Measurements from ENCODE around the gene GTF2A1.
"Not testable (repeated sequence)": the region's sequence is repeated elsewhere in the genome, so short reads cannot be mapped to it uniquely, and the experiment has no call there.

The GTF2A1 gene

DNA sequence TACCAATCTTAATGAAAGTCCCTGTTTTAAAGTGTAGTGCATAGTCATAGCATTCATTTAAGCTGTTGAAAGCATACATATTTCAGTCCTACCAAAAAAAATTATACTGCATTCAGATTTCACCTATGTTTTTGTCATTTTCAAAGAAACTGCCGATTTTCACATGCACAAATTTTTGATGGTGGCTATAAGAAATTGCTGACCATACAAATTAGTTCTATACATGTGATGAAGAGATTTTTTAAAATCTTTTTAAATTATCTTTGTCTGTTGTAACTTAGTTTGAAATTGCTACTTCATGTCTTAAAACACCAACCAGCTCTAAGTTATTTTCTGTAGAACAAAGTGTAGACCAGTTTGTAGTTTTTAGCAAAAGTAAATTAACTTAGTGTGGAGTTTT lies 3.5 kb upstream of the GTF2A1 start:
- DNase-seq = no peak

DNA sequence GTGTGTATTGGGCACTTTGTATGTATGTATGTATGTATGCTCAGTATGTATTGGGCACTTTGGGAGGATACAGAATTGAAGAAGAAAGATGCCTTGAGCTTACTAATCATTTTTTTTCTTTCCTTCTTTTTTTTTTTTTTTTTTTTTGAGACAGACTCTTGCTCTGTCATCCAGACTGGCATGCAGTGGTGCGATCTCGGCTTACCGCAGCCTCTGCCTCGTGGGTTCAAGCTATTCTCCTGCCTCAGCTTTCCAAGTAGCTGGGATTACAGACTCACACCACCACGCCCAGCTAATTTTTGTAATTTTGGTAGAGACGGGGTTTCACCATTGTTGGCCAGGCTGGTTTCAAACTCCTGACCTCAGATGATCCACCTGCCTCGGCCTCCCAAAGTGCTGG lies 3.0 kb upstream of the GTF2A1 start:
- DNase-seq = not testable (repeated sequence)

DNA sequence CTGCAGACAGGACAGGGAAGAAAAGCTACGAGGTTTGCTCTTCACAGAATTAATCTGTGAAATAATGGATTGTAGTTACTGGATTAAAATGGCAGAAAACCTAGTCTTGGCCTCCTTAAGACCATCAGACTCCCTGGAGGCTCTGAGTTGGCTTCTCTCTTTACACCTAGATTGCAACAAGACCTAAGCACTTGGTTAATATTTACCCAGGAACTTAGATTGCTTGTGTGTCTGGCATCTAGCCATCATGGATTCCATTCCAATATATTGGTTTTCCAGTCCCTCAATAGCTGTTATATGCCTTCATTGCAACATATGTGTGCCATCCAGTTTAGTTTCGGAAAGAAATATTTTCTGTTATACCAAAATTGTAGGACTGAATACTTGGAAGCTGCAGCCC lies 1.9 kb upstream of the GTF2A1 start:
- no peak for DNase-seq

DNA sequence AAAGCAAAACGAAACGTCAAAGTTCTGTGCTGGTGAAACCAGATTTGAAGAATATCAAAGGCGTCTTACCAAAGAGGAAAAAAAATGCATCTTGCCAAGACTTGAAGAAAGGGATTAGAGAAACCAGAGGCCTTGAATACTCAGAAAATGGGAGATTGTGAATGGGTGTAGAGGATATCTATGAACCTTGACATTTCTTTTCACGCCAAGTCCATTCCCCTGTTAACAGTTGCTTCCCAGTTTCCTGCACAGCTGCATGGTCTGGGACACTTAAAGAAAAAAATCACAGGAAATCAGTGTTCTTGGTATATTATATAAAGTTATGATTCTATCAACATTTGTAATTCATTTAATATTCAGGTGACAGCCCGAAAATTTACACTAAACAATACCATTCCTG lies 1.4 kb upstream of the GTF2A1 start:
- DNase-seq = no peak

DNA sequence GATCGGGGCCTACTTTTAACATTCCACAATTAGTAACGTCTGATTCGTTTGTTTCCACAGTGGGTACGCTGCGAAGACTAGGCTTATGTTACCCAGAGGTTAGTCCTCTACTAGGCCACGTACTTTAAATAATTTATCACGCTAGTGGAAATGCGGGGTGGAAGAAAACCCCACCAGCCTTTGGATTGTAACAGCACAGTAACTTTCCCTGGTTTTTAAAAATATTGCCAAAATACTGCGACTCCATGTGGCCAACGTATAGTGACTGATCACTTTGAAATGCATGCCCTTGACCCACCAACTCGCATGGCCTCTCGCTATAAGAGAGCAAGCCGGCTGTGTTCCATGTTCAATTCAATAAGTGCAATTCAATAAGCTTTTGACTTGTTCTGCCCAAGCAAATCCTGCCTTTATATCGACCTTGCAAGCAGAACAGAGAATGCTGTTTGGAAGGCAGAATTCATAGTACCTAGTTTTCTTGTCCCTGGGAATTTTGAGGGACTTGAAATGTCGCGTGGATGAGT lies 882 bp upstream of the GTF2A1 start:
- DNase-seq = no peak

DNA sequence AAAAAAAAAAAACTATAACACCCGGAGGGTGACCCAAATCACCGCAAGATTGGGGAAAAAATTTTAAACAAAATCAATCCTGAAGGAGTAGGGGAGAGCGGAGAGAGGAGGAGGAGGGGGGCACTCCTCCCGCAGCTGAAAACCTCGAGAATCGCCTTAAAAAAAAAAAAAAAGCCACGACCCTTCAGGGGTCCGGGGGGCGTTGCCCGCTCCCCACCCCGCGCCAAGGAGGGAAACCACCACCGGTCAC lies 254 bp downstream of the GTF2A1 start:
- no peak for DNase-seq

DNA sequence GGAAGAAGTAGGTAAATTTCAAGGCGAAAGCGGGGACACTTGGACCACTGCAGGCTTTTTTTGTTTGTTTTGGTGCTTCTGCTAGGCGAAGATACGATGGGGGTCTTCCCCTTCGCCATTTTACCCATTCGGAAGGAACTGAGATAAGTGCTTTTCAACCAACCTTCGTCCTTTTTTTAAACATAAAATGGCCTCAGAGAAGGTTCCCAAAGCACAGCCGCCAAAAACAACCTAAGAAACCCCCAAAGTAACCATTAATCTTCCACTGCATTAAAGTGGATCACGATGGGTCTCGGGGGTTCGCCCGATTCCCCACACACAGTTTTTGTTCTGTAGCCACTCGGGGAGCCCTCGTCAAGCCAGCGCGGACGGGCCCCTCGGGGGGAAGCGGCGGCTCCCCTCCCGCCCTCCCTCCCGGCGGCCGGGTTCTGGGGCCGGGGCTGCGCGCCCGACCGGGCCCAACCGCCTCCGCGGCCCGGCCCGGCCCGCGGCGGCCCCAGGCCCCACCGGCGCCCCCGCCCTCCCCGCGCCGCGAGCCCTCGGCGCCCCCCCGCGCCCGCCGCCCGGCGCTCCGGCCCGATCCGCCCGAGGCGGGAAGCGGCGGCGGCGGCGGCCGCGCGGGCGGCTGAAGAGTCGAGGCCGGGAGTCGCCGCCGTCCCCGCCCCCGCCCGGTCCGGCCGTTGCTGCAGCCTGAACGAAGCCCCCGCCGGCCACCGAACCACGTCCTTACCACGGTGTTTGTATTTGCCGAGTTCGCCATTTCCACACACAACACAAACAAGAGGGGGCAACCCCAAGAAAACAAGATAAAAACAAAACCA lies 790 bp downstream of the GTF2A1 start:
- DNase-seq = peak in 3 of 4 experiments; percentile 9 to 53 (median 31)

DNA sequence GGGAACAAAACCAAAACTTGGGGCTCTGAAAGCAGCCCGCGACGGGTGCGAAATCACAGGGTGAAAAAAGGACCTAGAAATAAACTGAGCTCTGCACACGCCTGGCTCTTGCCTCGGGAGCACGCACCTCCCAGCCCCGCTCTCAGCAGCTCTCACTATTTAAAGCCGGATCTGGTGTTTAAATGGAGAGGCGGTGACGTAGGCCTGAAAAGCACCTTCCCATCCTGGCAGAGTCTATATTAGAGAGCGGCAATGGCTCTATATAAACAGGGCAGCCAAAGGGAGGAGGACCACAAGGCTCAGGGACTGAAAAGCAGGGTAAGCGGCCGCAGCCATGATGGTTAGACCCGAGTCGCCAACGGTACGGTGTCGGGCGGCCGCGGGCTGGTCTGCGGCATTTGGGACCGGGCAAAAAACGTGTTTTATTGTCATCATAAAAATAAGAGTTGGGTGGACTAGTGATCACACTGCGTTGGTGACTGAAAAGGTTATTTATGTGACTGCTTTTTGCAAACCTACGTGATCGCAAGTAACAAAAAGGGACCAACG lies 1.5 kb downstream of the GTF2A1 start:
- DNase-seq = peak; percentile 50 to 75 (median 70)

DNA sequence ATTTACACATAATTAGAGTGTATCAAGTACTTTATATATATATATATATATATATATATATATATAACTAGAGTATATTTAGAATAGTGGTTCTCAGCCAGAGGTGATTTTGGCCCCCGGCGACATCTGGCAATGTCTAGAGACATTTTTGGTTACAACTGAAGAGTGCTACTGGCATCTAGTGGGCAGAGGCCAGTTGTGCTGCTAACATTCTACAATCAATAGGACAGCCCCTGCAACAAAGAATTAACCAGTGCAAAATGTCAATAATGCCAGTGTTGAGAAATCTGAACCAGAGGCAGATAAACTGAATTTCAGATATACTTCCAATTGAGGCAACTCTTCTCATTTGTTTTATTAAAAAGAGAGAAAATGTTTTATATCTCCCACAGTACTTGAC lies 8.9 kb downstream of the GTF2A1 start:
- peak in 1 of 4 experiments; percentile 5 for DNase-seq

DNA sequence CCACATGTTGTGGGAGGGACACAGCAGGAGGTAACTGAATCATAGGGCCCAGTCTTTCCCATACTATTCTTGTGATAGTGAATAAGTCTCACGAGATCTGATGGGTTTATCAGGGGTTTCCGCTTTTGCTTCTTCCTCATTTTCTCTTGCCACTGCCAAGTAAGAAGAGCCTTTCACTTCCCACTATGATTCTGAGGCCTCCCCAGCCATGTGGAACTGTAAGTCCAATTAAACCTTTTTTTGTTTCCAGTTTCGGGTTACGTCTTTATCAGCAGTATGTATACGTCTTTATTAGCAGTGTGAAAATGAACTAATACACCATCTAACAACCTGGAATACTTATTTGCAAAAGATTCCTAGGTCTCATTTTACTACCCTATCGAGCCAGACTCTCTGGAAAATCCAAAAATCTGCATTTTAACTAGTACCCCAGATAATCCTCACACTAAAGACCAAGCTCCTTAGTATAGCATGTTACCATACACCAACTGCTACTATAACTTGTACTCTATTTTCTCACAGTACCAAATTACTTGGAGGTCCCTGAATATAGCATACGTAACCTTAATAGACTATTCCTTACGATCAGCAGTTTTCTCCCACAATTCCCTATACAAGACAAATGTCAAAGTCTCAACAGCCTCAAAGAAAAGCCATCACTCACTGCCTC lies 11.5 kb downstream of the GTF2A1 start:
- no peak for DNase-seq

DNA sequence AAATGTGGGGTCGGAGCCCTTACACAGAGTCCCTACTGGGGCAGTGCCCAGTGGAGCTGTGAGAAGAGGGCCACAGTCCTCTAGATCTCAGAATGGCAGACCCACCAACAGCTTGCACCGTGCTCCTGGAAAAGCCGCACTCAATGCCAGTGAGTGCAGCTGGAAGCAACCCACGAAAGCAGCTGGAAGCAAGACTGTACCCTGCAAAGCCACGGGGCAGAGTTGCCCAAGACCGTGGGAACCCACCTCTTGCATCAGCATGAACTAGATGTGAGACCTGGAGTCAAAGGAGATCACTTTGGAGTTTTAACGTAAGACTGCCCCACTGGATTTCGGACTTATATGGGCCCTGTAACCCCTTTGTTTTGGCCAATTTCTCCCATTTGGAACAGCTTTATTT lies 12.3 kb downstream of the GTF2A1 start:
- no peak for DNase-seq

DNA sequence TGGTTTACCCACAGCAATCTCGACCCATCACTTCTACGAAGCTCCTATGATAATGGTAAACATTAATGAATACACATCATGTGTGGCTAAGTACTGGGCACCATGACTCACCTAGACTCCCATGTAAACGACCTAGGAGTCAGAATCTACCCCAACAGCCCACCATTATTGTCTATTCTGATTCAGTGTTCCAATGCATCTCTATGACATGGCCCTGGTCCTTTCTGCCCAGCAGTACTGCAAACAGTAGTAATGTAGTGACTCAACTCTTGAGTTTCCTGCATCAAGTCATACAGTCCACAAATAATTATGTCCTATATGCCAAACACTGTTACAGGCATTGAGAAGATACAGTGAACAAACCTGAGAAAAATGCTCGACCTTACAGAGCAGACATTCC lies 14.6 kb downstream of the GTF2A1 start:
- no peak for DNase-seq

DNA sequence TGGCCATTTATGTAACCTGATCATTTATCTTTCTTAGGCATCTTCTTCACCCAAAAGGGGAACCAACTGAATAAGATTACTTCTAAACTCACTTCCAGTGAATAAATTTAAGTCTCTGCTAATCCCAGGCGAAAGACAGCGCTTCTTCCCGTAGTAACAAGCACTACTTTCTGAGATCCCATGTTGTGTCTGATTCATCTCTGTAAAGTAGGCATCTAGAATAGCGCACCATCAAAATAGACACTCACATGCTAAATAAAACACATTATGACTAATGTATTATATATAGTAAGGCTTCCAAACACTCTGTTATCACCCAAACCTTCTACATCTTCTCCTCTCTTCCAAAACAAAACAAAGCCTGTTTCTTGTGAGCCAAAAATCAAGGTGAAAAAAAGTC lies 15.1 kb downstream of the GTF2A1 start:
- DNase-seq = no peak

DNA sequence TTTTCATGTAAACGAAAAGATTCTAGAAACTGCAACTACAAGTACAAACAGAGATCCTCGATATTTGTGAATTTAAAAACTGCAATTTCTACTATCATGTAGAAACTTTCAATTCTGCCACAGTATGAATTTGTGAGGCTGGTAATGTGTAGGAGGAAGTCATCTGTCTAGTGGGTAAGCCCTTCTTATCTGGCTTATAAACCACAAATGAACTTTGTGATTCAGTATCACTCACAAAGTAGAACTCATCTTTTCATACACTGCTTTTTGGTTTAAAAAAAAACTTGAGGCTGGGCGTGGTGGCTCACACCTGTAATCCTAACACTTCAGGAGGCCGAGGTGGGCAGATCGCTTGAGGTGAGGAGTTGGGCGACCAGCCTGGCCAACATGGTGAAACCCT lies 20.7 kb downstream of the GTF2A1 start:
- no peak for DNase-seq

DNA sequence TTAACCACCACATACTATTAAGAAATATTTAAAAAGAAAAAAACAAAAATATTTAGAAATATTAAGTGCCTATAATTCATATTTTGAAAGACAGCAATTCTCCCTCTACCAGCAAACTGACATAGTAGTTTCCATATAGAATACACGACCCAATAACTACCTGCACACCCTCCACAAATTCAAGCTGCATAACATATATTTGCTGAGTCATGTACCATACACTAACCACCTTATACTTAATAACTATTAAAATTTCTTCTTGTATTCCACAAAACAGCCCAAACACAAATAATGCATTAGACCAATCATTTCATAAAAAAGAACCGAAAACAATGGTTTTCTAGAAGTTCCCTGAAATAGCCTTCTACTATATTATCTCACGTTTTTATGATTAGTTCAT lies 21.7 kb downstream of the GTF2A1 start:
- DNase-seq = no peak

DNA sequence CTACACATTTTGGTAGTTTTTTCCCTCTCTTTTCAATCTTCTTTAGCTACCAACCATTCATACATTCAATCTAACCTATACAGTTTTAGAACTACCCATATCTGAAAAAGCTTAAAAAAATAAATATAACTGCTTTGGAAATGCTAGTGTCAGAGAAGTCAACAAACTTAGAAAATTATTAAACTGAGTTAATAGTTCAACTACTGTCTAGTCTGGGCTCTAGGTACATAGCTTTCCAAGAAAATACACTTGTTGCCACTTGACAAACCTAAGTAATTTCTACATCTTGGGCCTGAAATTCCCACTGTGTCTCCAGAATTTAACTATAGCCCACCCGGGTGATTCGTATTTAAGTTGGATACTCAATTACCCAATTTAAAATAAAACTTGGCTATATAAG lies 22.1 kb downstream of the GTF2A1 start:
- DNase-seq = no peak

DNA sequence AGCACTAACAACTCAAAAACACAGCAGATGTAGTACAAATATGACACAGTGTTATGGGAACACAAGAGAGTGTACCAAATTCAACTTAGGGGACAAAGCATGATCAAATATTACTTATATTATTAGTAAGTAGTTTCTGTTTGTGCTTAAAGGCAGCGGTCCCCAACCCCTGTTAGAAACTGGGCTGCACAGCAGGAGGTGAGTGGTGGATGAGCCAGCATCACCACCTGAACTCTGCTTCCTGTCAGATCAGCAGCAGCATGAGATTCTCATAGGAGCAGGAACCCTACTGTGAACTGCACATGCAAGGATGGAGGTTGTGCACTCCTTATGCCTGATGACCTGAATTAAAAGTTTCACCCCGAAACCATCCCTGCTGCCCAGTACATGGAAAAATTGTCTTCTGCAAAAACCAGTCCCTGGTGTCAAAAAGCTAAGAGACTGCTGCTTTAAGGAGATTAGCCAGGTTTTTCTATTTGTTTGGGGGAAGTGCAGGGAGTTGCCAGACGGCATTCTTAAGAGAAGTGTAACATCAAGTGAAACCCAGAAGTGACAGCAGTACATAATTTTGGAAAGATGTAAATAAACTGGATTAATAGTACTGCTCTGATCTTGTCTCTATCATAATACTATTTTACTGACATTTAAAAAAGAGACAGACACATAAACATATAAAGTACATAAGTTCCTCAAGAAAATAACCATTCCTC lies 26.7 kb downstream of the GTF2A1 start:
- DNase-seq = no peak

DNA sequence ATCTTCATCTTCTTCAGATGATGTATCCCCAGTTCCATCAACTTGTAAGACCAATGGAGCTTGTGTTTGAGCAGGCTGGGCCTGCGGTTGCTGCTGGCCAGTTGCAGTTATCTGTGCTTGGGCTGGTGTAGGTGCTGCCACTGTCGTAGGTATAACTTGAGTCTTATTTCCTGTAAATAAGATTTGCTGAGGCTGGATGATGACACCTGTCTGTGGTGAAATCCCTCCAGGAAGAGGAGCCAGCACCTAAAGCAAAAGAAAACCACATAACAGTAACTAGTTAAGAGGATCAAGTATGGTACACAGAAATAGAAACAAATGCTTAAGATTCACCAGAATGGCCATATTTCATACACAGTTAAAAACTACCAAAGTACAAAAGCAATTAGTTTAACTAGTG lies 28.2 kb downstream of the GTF2A1 start:
- DNase-seq = no peak

DNA sequence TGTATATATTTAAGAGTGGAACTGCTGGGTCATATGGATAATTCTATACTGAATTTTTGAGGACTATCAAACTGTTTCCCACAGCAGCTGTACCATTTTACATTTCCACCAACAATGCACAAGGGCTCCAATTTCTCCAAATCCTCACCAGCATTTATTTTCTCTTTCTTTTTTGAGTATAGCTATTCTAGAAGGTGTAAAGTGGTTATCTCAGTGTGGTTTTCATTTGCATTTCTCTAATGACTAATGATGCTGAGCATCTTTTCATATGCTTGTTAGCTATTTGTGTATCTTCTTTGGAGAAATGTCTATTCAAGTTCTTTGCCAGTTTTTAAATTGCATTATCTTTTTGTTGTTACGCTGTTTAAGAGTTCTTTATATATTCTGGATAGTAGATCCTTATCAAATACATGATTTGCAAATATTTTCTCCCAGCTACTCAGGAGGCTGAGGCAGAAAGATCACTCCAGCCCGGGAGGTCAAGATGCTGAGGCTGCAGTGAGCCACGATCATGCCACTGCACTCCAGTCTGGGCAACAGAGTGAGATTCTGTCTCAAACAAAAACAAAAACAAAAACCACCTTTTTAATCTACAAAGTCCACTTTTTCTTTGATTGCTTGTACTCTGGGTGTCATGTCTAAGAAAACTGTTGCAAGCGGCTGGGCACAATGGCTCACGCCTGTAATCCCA lies 32.8 kb downstream of the GTF2A1 start:
- DNase-seq = no peak

DNA sequence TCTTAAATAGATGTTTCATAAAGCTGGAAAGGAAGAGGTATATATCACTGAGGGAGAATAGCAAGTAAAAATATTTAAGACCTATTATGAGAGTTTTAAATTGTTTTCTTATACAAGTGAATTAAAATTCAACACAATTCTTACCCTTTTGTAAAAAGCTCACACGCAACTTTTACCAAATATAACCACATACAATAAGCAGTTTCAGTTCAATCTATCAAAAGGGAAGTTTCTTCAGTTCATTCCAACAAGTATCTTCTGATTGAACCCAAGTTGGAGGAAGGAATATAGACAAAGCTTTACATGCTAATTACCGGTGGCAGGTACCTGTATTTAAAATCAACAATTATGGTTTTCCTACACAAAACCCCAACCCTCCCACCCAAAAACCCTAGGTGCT lies 41.1 kb downstream of the GTF2A1 start:
- DNase-seq = no peak

DNA sequence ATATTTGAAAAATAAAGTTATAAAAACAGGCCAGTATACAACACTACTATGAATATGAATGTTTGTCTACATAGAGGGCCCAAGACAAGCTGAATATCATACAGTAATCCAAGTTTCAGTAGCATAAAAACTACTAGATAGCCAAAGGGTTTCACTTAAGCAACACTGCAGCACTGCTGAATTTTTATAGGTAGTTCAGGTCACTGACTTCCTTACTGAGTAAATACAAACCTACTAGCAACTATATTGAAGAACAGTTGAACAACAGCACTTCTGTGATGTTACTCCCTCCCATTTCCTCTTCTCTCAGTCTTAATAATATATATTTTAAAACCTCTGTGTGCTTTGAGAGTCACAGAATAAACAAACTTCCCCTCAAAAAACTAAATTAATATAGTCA lies 42.7 kb downstream of the GTF2A1 start:
- DNase-seq = no peak

DNA sequence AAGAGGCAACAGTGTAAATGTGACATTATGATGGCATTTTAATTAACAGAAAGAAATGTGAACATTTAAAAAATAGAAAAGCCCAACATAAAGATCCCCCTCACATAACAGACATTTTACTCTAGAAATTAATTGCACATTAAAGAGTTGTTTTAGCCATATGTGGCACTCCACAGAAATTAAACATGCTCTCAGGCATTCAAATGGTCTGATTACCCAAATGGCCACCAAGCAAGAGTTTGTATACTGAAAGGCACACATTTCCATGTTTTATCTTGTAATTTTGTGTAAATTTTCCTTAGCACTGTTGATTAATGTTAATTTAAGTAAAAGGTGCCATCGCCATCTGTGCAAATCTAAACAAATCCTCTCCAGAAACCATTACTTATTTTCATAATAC lies 43.5 kb downstream of the GTF2A1 start:
- no peak for DNase-seq

DNA sequence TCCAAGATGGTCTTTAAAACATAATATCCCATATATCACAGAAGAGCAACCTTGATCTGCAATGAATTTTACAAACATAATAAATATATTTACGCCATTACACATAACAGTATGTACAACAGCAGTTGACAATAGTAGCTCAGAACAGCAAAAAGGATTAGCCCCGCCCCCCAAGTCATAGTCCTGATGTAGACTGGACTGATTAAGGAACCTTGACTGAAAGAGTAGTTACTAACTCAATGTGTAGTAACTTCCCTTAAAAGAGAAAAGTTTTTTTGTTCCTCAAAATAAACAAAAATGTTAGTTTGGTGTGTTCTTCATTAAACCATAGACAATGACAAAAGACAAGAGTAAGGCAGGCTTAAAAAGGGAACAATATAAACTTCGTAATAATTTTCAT lies 44.5 kb downstream of the GTF2A1 start:
- no peak for DNase-seq

Data from activated naive CD4-positive, alpha-beta T cell (primary cell).